Uterus (tissue), 4 donors: Measurements from ENCODE around the gene SHISAL1. TPM values are rescaled to one million over a fixed set of nuclear protein-coding genes. Genes with fewer than 3 reads are reported as not detected.

Experiments used
- DNase-seq, 2 donors: peaks; one replicate each; pipeline ENCODE4 v3.0.0-alpha.2; 2019 to 2020
- H3K27ac ChIP-seq, 2 donors: fragments of 200-600 bp; sonication (generic); 1 replicate in 1 of 2; 2 replicates in 1 of 2; pipeline ENCODE4 v1.5.1; 2016 to 2018
- H3K27me3 ChIP-seq, 2 donors: fragments of 200-600 bp; sonication (generic); one replicate each; pipeline ENCODE4 v1.5.1; 2018 to 2019; ENCODE audit warnings: control low read depth in 1 of 2
- H3K36me3 ChIP-seq, 2 donors: fragments of 200-600 bp; sonication (generic); one replicate each; pipeline ENCODE4 v1.5.1; 2019; ENCODE audit warnings: control low read depth in 1 of 2
- H3K4me1 ChIP-seq, 2 donors: fragments of 200-600 bp; sonication (generic); one replicate each; pipeline ENCODE4 v1.5.1; 2018 to 2019; ENCODE audit warnings: control low read depth in 1 of 2
- H3K4me3 ChIP-seq, 2 donors: fragments of 200-600 bp; sonication (generic); 1 replicate in 1 of 2; 2 replicates in 1 of 2; pipeline ENCODE4 v1.5.1; 2018 to 2019; ENCODE audit warnings: mild to moderate bottlenecking in 1 of 2
- H3K9me3 ChIP-seq, 2 donors: fragments of 200-600 bp; sonication (generic); one replicate each; pipeline ENCODE4 v1.5.1; 2019; ENCODE audit warnings: control low read depth in 1 of 2
- POLR2A ChIP-seq, 2 donors: fragments of 450-650 bp; IDR thresholded peaks; one replicate each; pipeline ENCODE4 v1.6.1; 2016; ENCODE audit warnings: antibody characterized with exemption in 2 of 2, mild to moderate bottlenecking in 1 of 2, moderate library complexity in 1 of 2
- intact Hi-C: fragments of 100-400 bp; cut with DNase I; formaldehyde crosslinking; loops from one replicate; pipeline ENCODE4 v1.15.1; 2023; ENCODE audit warnings: low total_unique reads
- total RNA-seq, 4 donors: library from RNA; depleted of rRNA in 3 of 4; stranded (reverse); fragments of >200 nt in 3 of 4; gene quantifications; one replicate each; pipeline versions ENCODE4 v1.1.0 to v1.2.4, GENCODE V29; 2014 to 2023
- TF ChIP-seq, protein P1 (sequence below), 4 experiments: fragments of 200-600 bp in 2 of 4; fragments of 450-650 bp in 2 of 4; sonication (generic) in 2 of 4; IDR thresholded peaks; one replicate each; pipeline ENCODE4 v1.5.1; 2016 to 2019; ENCODE audit warnings: antibody characterized with exemption in 4 of 4, mild to moderate bottlenecking in 2 of 4, moderate library complexity in 1 of 4
- donor health status: DM: yes; HTN: yes; CAD: no.

SHISAL1 gene
- total RNA-seq, 4 donors from 2014 or later = 4.7 to 44.2 (median 22.9) TPM

DNA sequence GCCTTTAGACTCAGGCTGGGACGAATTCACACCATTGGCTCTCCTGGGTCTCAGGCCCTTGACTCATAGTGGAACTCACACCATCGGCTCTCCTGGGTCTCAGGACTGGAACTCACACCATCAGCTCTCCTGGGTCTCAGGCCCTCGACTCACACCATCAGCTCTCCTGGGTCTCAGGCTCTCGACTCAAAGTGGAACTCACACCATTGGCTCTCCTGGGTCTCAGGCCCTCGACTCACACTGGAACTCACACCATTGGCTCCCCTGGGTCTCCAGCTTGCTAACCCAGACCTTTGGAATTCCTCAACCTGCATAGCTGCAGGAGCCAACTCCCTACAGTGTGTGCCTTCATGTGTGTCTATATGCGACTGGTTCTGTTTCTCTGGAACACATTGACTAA, 56.7 kb downstream of the SHISAL1 start:
- DNase-seq = no peak
- no peaks in the 10 kb centered on the region for H3K4me1 ChIP-seq
- H3K27me3 ChIP-seq = no peaks in the 10 kb centered on the region
- H3K9me3 ChIP-seq = peaks cover 0 to 7% of the 10 kb centered on the region in 2 donors
- H3K4me3 ChIP-seq = no peak overlapping the region
- intact Hi-C loops = no loop called here
- TF ChIP-seq, protein P1, sequence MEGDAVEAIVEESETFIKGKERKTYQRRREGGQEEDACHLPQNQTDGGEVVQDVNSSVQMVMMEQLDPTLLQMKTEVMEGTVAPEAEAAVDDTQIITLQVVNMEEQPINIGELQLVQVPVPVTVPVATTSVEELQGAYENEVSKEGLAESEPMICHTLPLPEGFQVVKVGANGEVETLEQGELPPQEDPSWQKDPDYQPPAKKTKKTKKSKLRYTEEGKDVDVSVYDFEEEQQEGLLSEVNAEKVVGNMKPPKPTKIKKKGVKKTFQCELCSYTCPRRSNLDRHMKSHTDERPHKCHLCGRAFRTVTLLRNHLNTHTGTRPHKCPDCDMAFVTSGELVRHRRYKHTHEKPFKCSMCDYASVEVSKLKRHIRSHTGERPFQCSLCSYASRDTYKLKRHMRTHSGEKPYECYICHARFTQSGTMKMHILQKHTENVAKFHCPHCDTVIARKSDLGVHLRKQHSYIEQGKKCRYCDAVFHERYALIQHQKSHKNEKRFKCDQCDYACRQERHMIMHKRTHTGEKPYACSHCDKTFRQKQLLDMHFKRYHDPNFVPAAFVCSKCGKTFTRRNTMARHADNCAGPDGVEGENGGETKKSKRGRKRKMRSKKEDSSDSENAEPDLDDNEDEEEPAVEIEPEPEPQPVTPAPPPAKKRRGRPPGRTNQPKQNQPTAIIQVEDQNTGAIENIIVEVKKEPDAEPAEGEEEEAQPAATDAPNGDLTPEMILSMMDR (IDR thresholded peaks at IDR 0.05) = no peak
- no peak for TF ChIP-seq POLR2A (IDR thresholded peaks at IDR 0.05)
- no peaks in the 10 kb centered on the region for H3K36me3 ChIP-seq
- no peak overlapping the region for H3K27ac ChIP-seq

DNA sequence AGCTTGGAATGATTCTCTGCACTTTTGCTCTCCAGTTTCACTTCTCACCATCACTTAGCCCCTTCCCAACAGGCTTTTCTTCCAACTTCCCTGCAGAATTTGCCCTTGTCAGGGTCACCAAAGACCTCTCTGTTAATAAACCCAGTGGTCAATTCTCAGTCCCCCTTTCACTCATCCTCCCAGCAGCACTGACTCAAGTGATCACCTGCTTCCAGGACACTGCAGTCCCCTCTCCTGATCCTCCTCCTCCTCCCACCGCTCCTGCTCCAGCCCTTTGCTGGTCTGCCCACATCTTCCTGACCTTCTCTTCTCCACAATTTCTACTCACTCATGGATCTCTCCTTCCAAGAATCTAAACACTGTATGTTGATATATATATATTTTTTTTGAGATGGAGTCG, 57.9 kb downstream of the SHISAL1 start:
- no peak overlapping the region for H3K4me3 ChIP-seq
- no peak for DNase-seq
- H3K4me1 ChIP-seq = no peaks in the 10 kb centered on the region
- no peaks in the 10 kb centered on the region for H3K36me3 ChIP-seq
- intact Hi-C loops = no loop called here
- H3K27me3 ChIP-seq = no peaks in the 10 kb centered on the region
- no peak overlapping the region for H3K27ac ChIP-seq
- TF ChIP-seq POLR2A (IDR thresholded peaks at IDR 0.05) = no peak
- TF ChIP-seq, protein P1 (IDR thresholded peaks at IDR 0.05) = no peak
- H3K9me3 ChIP-seq = peaks cover 0 to 13% of the 10 kb centered on the region in 2 donors

DNA sequence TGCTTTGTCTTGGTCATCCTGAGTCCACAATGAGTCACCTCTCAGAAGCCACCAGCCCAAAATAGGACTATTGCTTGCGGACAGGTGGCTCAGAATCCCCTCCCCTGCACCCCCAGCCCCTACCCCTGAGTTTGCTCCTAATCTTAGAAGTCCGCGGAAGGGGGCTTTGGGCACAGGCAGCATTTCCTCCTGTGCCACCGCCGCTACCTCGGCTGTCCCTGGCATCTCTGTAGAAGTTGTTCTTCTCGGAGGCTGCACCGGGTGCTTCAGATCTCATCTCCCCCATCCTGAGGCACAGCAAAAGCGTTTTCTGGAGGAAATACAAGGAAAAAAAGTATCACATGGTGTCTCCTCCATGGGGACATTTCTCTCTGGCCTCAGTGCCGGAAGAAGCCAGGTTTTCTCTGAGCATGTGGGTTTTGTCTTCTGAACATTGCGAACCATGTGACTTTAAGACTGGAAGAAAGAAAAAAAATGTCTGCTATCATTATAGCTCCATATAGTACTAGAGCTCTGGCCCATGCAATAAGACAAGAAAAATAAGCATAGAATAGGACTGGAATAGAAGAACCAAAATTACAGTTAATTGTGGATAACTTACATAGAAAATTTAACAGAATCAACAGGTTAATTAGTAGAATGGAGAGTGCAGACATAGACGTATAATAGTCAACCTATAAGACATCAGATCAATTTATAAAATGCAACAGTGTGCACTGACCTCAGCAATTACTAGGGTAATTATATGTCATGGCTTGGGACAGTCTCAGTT, 63.2 kb downstream of the SHISAL1 start:
- no peak for DNase-seq
- Histone ChIP-seq H3K27ac (no peak overlapping the region), H3K9me3 (peaks cover 0 to 17% of the 10 kb centered on the region in 2 donors), H3K27me3 (no peaks in the 10 kb centered on the region), H3K36me3 (no peaks in the 10 kb centered on the region), H3K4me1 (no peaks in the 10 kb centered on the region), H3K4me3 (no peak overlapping the region)
- no peak for TF ChIP-seq POLR2A (IDR thresholded peaks at IDR 0.05)
- TF ChIP-seq, protein P1 (IDR thresholded peaks at IDR 0.05) = no peak
- intact Hi-C loops = no loop called here

DNA sequence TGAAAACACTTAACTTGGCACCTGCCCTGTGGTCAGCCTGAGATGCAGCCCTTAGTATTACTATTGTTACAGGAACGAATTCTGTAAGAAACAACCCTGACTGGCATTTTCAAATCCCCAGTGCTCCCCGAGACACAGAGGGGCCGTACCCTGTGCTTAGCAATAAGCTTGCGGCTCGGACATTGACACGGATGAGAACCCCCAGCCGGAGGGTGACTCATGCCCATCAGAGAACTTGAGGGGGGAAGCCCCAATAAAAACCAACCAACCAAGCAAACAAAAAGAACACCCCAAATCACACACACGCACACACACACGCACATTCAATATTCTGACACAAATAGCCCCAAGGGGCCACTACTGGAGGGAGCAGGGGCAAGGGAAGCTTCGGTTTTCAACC, 63.8 kb downstream of the SHISAL1 start:
- no peak for TF ChIP-seq POLR2A (IDR thresholded peaks at IDR 0.05)
- TF ChIP-seq, protein P1 (IDR thresholded peaks at IDR 0.05) = no peak
- Histone ChIP-seq H3K27me3 (no peaks in the 10 kb centered on the region), H3K27ac (no peak overlapping the region), H3K36me3 (no peaks in the 10 kb centered on the region), H3K4me3 (no peak overlapping the region), H3K4me1 (no peaks in the 10 kb centered on the region), H3K9me3 (peaks cover 0 to 17% of the 10 kb centered on the region in 2 donors)
- intact Hi-C loops = no loop called here
- DNase-seq = no peak
